ENCODE measurements around the gene WNT8B.

- no peak for TF ChIP-seq CTCF (IDR thresholded peaks at IDR 0.05)
- no peak for TF ChIP-seq EZH2 (IDR thresholded peaks at IDR 0.05; ENCODE audit: borderline replicate concordance, insufficient read depth, low read depth, low read length, poor library complexity, severe bottlenecking)
These were observed 42.4 kb downstream of the WNT8B start for GRCh38 chr10:100505164-100505563.

Data from B cell (primary cell).